ENCODE data around the gene OR56B4. TPM values are rescaled to one million over a fixed set of nuclear protein-coding genes. Genes with fewer than 3 reads are reported as not detected.
"Not testable (repeated sequence)": the region's sequence is repeated elsewhere in the genome, so short reads cannot be mapped to it uniquely, and the experiment has no call there.

Gene OR56B4
- not detected in 2 replicates for total RNA-seq (2014; rRNA removed; shearing (Covaris generic))

GRCh38 chr11:6107384-6107783, at the start of gene OR56B4:
TSS of gene OR56B4 (plus strand) at chr11:6107684. CDS start at chr11:6107779, 95 bp downstream.
- DNase-seq (ENCODE audit: low spot score) = not testable (repeated sequence)

- no peak for DNase-seq (ENCODE audit: low spot score)
These were observed 46.0 kb upstream of the OR56B4 start for GRCh38 chr11:6061475-6061874.

- DNase-seq (ENCODE audit: low spot score) = no peak
These were observed 44.7 kb upstream of the OR56B4 start for GRCh38 chr11:6062691-6063358.

- no peak for DNase-seq (ENCODE audit: low spot score)
These were observed 40.0 kb upstream of the OR56B4 start for GRCh38 chr11:6067502-6067901.

- not testable (repeated sequence) for DNase-seq (ENCODE audit: low spot score)
These were observed 31.0 kb upstream of the OR56B4 start for GRCh38 chr11:6076443-6076842.

GRCh38 chr11:6077723-6078122, 29.8 kb upstream of the OR56B4 start:
- DNase-seq (ENCODE audit: low spot score) = no peak

- no peak for DNase-seq (ENCODE audit: low spot score)
These were observed 28.0 kb upstream of the OR56B4 start for GRCh38 chr11:6079463-6079862.

- DNase-seq (ENCODE audit: low spot score) = no peak
These were observed 24.4 kb upstream of the OR56B4 start for GRCh38 chr11:6083129-6083528.

GRCh38 chr11:6084587-6084986, 22.9 kb upstream of the OR56B4 start:
- DNase-seq (ENCODE audit: low spot score) = no peak

GRCh38 chr11:6094186-6094585, 13.3 kb upstream of the OR56B4 start:
- DNase-seq (ENCODE audit: low spot score) = no peak

GRCh38 chr11:6095798-6096197, 11.7 kb upstream of the OR56B4 start:
- no peak for DNase-seq (ENCODE audit: low spot score)

GRCh38 chr11:6096417-6096816, 11.1 kb upstream of the OR56B4 start:
- DNase-seq (ENCODE audit: low spot score) = no peak

- DNase-seq (ENCODE audit: low spot score) = no peak
These were observed 7.9 kb upstream of the OR56B4 start for GRCh38 chr11:6099577-6099976.

- no peak for DNase-seq (ENCODE audit: low spot score)
These were observed 2.5 kb downstream of the OR56B4 start for GRCh38 chr11:6110011-6110410.

- no peak for DNase-seq (ENCODE audit: low spot score)
These were observed 4.2 kb downstream of the OR56B4 start for GRCh38 chr11:6111673-6112072.

- no peak for DNase-seq (ENCODE audit: low spot score)
These were observed 9.2 kb downstream of the OR56B4 start for GRCh38 chr11:6116638-6117037.

GRCh38 chr11:6124245-6124644, 16.8 kb downstream of the OR56B4 start:
- no peak for DNase-seq (ENCODE audit: low spot score)

GRCh38 chr11:6127881-6128280, 20.4 kb downstream of the OR56B4 start:
- no peak for DNase-seq (ENCODE audit: low spot score)

- DNase-seq (ENCODE audit: low spot score) = no peak
These were observed 21.5 kb downstream of the OR56B4 start for GRCh38 chr11:6129011-6129410.

GRCh38 chr11:6129635-6130034, 22.2 kb downstream of the OR56B4 start:
- DNase-seq (ENCODE audit: low spot score) = no peak

GRCh38 chr11:6132431-6132830, 24.9 kb downstream of the OR56B4 start:
- DNase-seq (ENCODE audit: low spot score) = no peak

GRCh38 chr11:6135936-6136335, 28.5 kb downstream of the OR56B4 start:
- not testable (repeated sequence) for DNase-seq (ENCODE audit: low spot score)

- no peak for DNase-seq (ENCODE audit: low spot score)
These were observed 35.5 kb downstream of the OR56B4 start for GRCh38 chr11:6142936-6143335.

GRCh38 chr11:6143737-6144136, 36.3 kb downstream of the OR56B4 start:
- DNase-seq (ENCODE audit: low spot score) = not testable (repeated sequence)
